ENCODE results near the gene THUMPD3. TPM values are rescaled to one million over a fixed set of nuclear protein-coding genes. Genes with fewer than 3 reads are reported as not detected.

Gene THUMPD3
- total RNA-seq, 1 donor, result 42.7 TPM

DNA sequence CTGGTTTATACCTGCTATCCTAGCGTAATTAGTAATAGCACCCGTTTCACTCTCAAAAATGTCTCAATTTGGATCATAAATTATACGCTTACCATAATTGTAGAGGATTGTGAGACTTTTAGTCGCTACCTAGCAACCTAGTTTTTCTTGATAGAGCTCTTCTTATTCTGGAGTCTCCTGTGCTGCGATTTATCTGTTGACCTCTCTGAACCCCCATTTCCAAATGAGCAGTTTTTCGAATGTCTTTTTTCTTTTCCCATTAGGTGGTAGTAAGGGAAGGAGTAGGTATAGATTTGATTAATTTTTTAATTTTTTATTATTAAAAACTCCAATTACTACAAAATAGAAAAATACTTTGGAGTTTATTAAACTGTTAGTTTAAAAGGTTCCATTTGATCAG lies 45.2 kb downstream of the THUMPD3 start:
- Histone ChIP-seq H3K9me3 (ENCODE audit: low read depth, low read length) (no peaks in the 10 kb centered on the region), H2AFZ (ENCODE audit: low read length) (no peak overlapping the region), H4K20me1 (ENCODE audit: insufficient read depth, low read length) (peaks cover 91% of the 10 kb centered on the region), H3K27me3 (ENCODE audit: insufficient read depth, low read length) (no peaks in the 10 kb centered on the region), H3K79me2 (ENCODE audit: insufficient read depth, low read length) (peaks cover 100% of the 10 kb centered on the region), H3K4me2 (ENCODE audit: insufficient read depth, low read length) (no peak overlapping the region), H3K4me1 (ENCODE audit: insufficient read depth, low read length) (peaks cover 16% of the 10 kb centered on the region), H3K4me3 (ENCODE audit: insufficient read depth, low read length) (no peak overlapping the region), H3K27ac (ENCODE audit: low read depth, low read length) (no peak overlapping the region), H3K36me3 (ENCODE audit: insufficient read depth, low read length) (no peaks in the 10 kb centered on the region)
- DNase-seq (ENCODE audit: insufficient read length, low spot score, missing footprints), result no peak
- TF ChIP-seq, protein P1, sequence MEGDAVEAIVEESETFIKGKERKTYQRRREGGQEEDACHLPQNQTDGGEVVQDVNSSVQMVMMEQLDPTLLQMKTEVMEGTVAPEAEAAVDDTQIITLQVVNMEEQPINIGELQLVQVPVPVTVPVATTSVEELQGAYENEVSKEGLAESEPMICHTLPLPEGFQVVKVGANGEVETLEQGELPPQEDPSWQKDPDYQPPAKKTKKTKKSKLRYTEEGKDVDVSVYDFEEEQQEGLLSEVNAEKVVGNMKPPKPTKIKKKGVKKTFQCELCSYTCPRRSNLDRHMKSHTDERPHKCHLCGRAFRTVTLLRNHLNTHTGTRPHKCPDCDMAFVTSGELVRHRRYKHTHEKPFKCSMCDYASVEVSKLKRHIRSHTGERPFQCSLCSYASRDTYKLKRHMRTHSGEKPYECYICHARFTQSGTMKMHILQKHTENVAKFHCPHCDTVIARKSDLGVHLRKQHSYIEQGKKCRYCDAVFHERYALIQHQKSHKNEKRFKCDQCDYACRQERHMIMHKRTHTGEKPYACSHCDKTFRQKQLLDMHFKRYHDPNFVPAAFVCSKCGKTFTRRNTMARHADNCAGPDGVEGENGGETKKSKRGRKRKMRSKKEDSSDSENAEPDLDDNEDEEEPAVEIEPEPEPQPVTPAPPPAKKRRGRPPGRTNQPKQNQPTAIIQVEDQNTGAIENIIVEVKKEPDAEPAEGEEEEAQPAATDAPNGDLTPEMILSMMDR (IDR thresholded peaks at IDR 0.05; ENCODE audit: extremely low read depth, low read depth, low read length), result no peak

DNA sequence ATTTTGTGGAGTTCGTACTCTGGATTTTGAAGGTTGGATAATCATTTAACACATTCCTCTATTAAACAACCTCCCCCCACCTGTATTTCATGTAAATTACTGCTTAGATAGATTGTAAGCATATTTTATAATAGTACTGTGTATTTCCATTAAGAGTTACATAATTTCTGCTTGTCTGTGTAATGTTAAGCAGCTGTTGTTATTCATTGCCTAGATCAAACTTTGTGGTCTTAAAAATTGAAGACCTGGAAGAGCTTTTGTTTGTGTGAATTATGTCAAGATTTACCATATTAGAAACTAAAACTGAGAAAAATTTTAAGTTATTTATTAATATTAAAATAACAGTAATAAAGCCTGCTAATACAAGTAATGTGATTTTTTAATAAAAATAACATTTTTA lies 45.7 kb downstream of the THUMPD3 start:
- no peak overlapping the region for H3K27ac ChIP-seq (ENCODE audit: low read depth, low read length)
- H3K36me3 ChIP-seq (ENCODE audit: insufficient read depth, low read length), result no peaks in the 10 kb centered on the region
- H3K4me1 ChIP-seq (ENCODE audit: insufficient read depth, low read length), result peaks cover 11% of the 10 kb centered on the region
- TF ChIP-seq, protein P1 (IDR thresholded peaks at IDR 0.05; ENCODE audit: extremely low read depth, low read depth, low read length), result no peak
- no peak overlapping the region for H2AFZ ChIP-seq (ENCODE audit: low read length)
- no peaks in the 10 kb centered on the region for H3K27me3 ChIP-seq (ENCODE audit: insufficient read depth, low read length)
- no peak overlapping the region for H3K4me3 ChIP-seq (ENCODE audit: insufficient read depth, low read length)
- peaks cover 90% of the 10 kb centered on the region for H4K20me1 ChIP-seq (ENCODE audit: insufficient read depth, low read length)
- no peak for DNase-seq (ENCODE audit: insufficient read length, low spot score, missing footprints)
- no peak overlapping the region for H3K4me2 ChIP-seq (ENCODE audit: insufficient read depth, low read length)
- no peaks in the 10 kb centered on the region for H3K9me3 ChIP-seq (ENCODE audit: low read depth, low read length)
- H3K79me2 ChIP-seq (ENCODE audit: insufficient read depth, low read length), result peaks cover 100% of the 10 kb centered on the region

DNA sequence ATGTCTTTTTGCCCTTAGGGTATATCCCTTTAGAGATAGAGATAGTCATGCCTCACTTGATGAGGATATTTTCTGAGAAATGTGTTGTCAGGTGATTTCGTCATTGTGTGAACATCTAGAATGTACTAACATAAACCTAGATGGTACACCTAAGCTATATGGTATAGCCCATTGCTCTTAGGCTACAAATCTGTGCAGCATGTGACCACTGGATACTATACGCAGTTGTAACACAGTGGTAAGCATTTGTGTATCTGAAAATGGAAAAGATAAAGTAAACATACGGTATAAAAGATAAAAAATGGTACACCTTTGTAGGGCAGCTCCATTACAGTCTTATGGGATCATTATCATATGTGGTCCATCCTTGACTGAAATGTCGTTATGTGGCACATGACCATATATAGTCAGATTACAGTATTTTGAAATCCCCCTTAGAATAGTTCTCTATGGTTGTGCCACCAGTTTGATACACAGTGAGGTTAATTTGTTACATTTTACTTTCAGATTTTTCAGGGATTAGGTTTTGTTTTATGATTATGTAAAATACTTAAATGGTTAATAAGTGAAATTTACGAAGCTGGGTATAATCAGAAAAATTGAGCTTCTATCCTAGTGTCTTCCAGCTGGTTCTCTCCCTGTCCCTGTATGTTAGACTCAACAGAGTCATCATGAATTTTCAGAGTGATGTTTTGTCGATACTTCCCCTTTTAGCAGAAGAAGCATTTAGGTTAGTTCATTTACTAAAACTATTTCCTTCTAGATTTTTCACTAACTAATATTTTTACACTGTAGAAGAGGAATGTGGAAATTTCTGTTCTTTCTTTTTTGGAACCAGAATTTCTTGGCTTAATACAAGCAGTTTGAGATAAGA lies 47.4 kb downstream of the THUMPD3 start:
- Histone ChIP-seq H2AFZ (ENCODE audit: low read length) (no peak overlapping the region), H3K9me3 (ENCODE audit: low read depth, low read length) (no peaks in the 10 kb centered on the region), H4K20me1 (ENCODE audit: insufficient read depth, low read length) (peaks cover 87% of the 10 kb centered on the region), H3K4me3 (ENCODE audit: insufficient read depth, low read length) (no peak overlapping the region), H3K27ac (ENCODE audit: low read depth, low read length) (no peak overlapping the region), H3K27me3 (ENCODE audit: insufficient read depth, low read length) (no peaks in the 10 kb centered on the region), H3K4me2 (ENCODE audit: insufficient read depth, low read length) (no peak overlapping the region), H3K4me1 (ENCODE audit: insufficient read depth, low read length) (peaks cover 2% of the 10 kb centered on the region), H3K79me2 (ENCODE audit: insufficient read depth, low read length) (peaks cover 100% of the 10 kb centered on the region), H3K36me3 (ENCODE audit: insufficient read depth, low read length) (no peaks in the 10 kb centered on the region)
- no peak for DNase-seq (ENCODE audit: insufficient read length, low spot score, missing footprints)
- TF ChIP-seq, protein P1 (IDR thresholded peaks at IDR 0.05; ENCODE audit: extremely low read depth, low read depth, low read length), result no peak

DNA sequence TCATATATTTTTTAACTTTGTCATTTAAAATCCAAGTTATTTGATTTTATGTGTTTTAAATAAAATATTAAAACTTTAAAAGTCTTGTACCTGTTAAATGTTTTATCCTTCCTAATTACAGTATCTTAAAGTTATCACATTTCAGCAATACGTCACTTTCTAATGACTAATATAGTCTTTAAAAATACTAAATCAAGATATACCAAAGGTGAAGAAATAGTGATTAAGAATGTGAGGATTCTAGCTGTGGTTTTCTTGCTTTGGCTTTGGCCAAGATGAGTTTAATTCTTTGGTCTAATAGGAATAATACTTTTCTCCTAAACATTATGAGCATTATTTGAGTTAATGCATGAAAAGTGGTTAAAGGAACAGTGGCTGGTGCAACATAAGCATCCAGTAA lies 48.4 kb downstream of the THUMPD3 start:
- no peaks in the 10 kb centered on the region for H3K9me3 ChIP-seq (ENCODE audit: low read depth, low read length)
- DNase-seq (ENCODE audit: insufficient read length, low spot score, missing footprints), result no peak
- H2AFZ ChIP-seq (ENCODE audit: low read length), result no peak overlapping the region
- H4K20me1 ChIP-seq (ENCODE audit: insufficient read depth, low read length), result peaks cover 87% of the 10 kb centered on the region
- no peak overlapping the region for H3K4me3 ChIP-seq (ENCODE audit: insufficient read depth, low read length)
- TF ChIP-seq, protein P1 (IDR thresholded peaks at IDR 0.05; ENCODE audit: extremely low read depth, low read depth, low read length), result no peak
- H3K27ac ChIP-seq (ENCODE audit: low read depth, low read length), result no peak overlapping the region
- H3K79me2 ChIP-seq (ENCODE audit: insufficient read depth, low read length), result peaks cover 100% of the 10 kb centered on the region
- H3K4me1 ChIP-seq (ENCODE audit: insufficient read depth, low read length), result peaks cover 5% of the 10 kb centered on the region
- no peaks in the 10 kb centered on the region for H3K27me3 ChIP-seq (ENCODE audit: insufficient read depth, low read length)
- no peak overlapping the region for H3K4me2 ChIP-seq (ENCODE audit: insufficient read depth, low read length)
- H3K36me3 ChIP-seq (ENCODE audit: insufficient read depth, low read length), result peaks cover 4% of the 10 kb centered on the region

Measured in osteoblast (primary cell).